GM12865 (cell line): Measurements from ENCODE around the gene ATF4.

ENCODE experiments used
- DNase-seq: peaks from one replicate; pipeline ENCODE4 v3.0.0; 2010; ENCODE audit warnings: low read depth
- H3K4me3 ChIP-seq: 2 replicates; pipeline ENCODE4 v1.5.1; 2011; ENCODE audit warnings: mild to moderate bottlenecking, low read depth, low read length, control low read depth
- CTCF ChIP-seq: IDR thresholded peaks from 2 replicates; pipeline ENCODE4 v1.5.1; 2011; ENCODE audit warnings: low read length, control low read depth, low read depth, inconsistent platforms; ENCODE audit not compliant: insufficient read depth; ENCODE audit errors: missing control alignments

Gene ATF4

DNA sequence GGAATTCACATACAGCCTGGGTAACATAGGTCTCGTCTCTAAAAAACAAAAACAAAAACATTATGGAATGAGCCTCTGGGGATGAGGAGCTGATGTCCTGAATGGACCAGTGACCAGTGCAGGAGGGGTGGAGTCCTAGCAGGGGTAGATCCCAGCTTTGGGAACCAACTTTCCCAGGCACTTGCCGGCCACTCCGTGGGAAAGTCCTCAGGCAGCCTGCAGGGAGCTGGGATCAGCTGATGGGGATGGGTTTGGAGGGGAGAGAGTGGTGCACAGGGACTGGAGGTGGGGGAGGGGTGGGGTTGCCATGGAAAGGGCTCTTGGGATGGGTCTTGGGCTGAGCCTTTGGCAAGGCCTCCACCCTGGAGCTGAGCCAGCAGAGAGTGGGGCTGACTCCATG lies 44.5 kb upstream of the ATF4 start:
- no peak overlapping the region for H3K4me3 ChIP-seq
- no peak for DNase-seq
- no peak for TF ChIP-seq CTCF

DNA sequence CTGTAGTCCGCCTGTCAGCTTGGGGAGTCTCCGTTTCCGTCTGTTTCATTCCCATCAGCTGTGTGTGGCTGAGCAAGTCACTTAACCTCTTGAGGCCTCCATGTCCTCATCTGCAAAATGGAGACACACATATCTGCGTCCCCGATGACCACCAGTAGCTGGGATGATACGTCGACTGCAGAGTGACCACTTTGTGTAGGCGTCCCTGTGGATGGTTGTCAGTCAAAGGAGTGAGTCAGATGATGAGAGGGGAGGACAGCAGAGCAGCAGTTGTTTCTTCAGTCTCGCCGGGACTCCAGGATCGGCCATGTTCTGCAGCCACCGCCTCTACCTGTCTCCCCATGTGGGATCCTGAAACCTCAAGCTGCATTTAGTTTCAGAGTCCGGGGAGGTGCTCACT lies 43.7 kb upstream of the ATF4 start:
- no peak overlapping the region for H3K4me3 ChIP-seq
- DNase-seq = no peak
- TF ChIP-seq CTCF = no peak

GRCh38 chr22:39477542-39477941 lies 42.8 kb upstream of the ATF4 start:
- TF ChIP-seq CTCF = no peak
- DNase-seq = no peak
- H3K4me3 ChIP-seq = no peak overlapping the region

DNA sequence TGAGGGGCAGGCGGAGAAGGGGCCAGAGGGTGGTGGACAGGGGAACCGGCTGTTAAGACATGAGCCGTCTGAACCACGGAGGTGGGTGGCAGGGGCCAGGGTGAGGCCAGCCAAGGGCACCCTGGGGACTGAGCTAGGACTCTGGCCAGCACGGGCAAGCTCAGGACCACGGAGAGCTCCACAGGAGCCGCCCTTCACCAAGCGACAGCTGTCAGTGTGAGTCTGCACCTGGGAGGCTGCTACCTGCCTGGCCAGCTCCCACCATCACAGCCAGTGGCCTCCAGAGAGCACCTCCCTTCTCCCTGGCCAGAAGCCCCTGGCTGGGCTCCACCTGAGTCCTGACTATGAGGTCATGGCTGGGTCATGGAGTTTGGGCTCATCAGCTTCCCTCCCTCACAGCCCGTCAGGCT lies 41.9 kb upstream of the ATF4 start:
- DNase-seq = no peak
- TF ChIP-seq CTCF = no peak
- no peak overlapping the region for H3K4me3 ChIP-seq

DNA sequence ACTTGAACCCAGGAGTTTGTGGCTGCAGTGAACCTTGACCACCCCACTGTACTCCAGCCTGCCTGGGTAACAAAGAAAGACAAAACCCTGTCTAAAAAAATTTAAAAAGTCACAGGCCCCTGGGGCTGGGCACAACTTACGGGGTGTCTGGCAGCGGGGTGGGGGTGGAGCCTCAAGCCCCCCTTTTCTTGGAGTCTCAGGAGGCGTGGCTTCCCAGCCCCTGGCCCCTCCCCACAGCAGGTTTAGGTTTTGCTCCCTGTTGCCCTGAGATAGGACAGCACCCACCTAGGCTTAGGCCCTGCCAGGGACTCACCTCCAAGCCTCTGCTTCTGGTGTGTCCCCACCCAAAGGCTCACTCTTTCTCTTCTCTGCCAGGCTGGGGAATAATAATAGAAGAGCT lies 41.1 kb upstream of the ATF4 start:
- TF ChIP-seq CTCF = no peak
- H3K4me3 ChIP-seq = no peak overlapping the region
- no peak for DNase-seq

GRCh38 chr22:39480557-39480956 lies 39.8 kb upstream of the ATF4 start:
- no peak for DNase-seq
- no peak for TF ChIP-seq CTCF
- no peak overlapping the region for H3K4me3 ChIP-seq

GRCh38 chr22:39481054-39481453 lies 39.3 kb upstream of the ATF4 start:
- H3K4me3 ChIP-seq = no peak overlapping the region
- no peak for DNase-seq
- TF ChIP-seq CTCF = no peak
